Pancreas (tissue), 10 donors: ENCODE measurements around the gene PDE10A. TPM values are rescaled to one million over a fixed set of nuclear protein-coding genes. Genes with fewer than 3 reads are reported as not detected.
"Not testable (repeated sequence)": the region's sequence is repeated elsewhere in the genome, so short reads cannot be mapped to it uniquely, and the experiment has no call there.

Source experiments
- ATAC-seq, 4 donors: fragments of 200-7000 bp; cut with Tn5 transposase; one replicate each; pipeline versions ENCODE4 v1.8.0 to v1.9.1; 2020; ENCODE audit warnings: mild to moderate bottlenecking in 4 of 4, moderate library complexity in 4 of 4
- DNase-seq, 6 donors: peaks; one replicate each; pipeline ENCODE4 v3.0.0-alpha.2; 2020
- FAIRE-seq: peaks from 2 replicates; lab custom pipeline; 2012; peaks lifted over from hg19 to GRCh38; lab: Jason Lieb, UNC
- H3K27ac ChIP-seq, 4 donors: fragments of 200-600 bp; sonication (generic); 1 replicate in 3 of 4; 2 replicates in 1 of 4; pipeline versions ENCODE4 v1.5.0 to v1.8.0; 2020
- H3K27me3 ChIP-seq, 4 donors: fragments of 200-600 bp; one replicate each; pipeline ENCODE4 v1.8.0; 2021
- H3K36me3 ChIP-seq, 3 donors: fragments of 200-600 bp; sonication (generic) in 1 of 3; one replicate each; pipeline versions ENCODE4 v1.5.0 to v1.8.0; 2020 to 2021
- H3K4me1 ChIP-seq, 3 donors: fragments of 200-600 bp; one replicate each; pipeline ENCODE4 v1.8.0; 2021
- H3K4me3 ChIP-seq, 4 donors: fragments of 200-600 bp; sonication (generic) in 2 of 4; one replicate each; pipeline versions ENCODE4 v1.5.0 to v1.8.0; 2020 to 2021
- H3K9me3 ChIP-seq, 4 donors: fragments of 200-600 bp; one replicate each; pipeline ENCODE4 v1.8.0; 2021
- WGBS, 2 donors: extraction: QIAGEN DNeasy Blood & Tissue Kit; methylation state at CpG; one replicate each; pipeline ENCODE4 v1.1.7; 2013; 5-methylcytosine and 5-hydroxymethylcytosine counted together
- intact Hi-C, 3 donors: fragments of 100-400 bp; cut with DNase I; formaldehyde crosslinking; loops; one replicate each; pipeline versions ENCODE4 v1.11.1 to v1.14.2; 2022
- polyA plus RNA-seq, 2 donors: library from polyadenylated mRNA; stranded (reverse); fragments of 200-250 nt; gene quantifications; one replicate each; pipeline ENCODE4 v1.2.3, GENCODE V29; 2013
- total RNA-seq, 6 donors: library from RNA; stranded (reverse); fragmentation: NEBNext Ultra II Directional in 4 of 6; extraction: Animal tissue kit (Norgen Biotek cat#: 25700) in 4 of 6; gene quantifications; one replicate each; pipeline versions ENCODE4 v1.2.1 to v1.2.4, GENCODE V29; 2021 to 2023
- TF ChIP-seq, protein P1 (sequence below), 4 donors: fragments of 200-600 bp; sonication (generic) in 3 of 4; IDR thresholded peaks; one replicate each; pipeline versions ENCODE4 v1.5.0 to v1.8.0; 2021; ENCODE audit warnings: antibody characterized with exemption in 4 of 4
- donor health status: healthy with polysubstance abuse.
- donor health status: DM: no; HTN: no; CAD: no; lungs with moderate emphysema.
- donor health status: DM: no; HTN: no; CAD: no.
- donor health status: control.
- donor health status: control.
- donor health status: Bipolar disorder and iron deficiency.
- donor health status: DM: yes; HTN: yes; CAD: no.
- donor health status: DM: no; HTN: no; CAD: no.
- donor health status: DM: no; HTN: no; CAD: no.
- donor health status: DM: yes; HTN: yes; CAD: no.

The PDE10A gene
- total and polyA plus RNA-seq, 8 donors: 0.83 to 5.7 (median 2.7) TPM

DNA sequence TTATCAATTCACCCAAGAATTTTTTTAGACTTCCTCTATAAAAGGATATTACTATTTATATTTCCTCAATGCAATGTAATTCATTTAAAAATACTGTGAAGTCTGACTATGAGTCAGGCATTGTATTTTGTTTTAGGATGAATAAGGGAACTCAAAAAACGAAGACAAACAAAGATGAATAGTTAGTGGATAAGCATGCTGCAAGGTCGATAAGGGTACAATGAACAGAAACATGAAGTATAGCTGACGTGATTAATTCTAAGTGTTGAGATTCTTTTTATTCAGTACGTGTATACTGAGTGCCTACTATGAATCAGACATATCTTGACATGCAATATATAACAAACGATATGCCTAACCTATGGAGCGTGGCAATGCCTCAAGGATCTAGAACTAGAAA is 105.4 kb downstream of the PDE10A start:
- Histone ChIP-seq H3K27ac (no peak overlapping the region), H3K36me3 (no peaks in the 10 kb centered on the region), H3K9me3 (no peaks in the 10 kb centered on the region), H3K4me1 (peaks cover 0 to 20% (median 7%) of the 10 kb centered on the region in 3 donors), H3K4me3 (no peak overlapping the region), H3K27me3 (no peaks in the 10 kb centered on the region)
- intact Hi-C loops: no loop called here
- WGBS, 2 donors: 70 to 81% methylated on average over 6 of the region's 6 CpGs
- FAIRE-seq: no peak
- TF ChIP-seq, protein P1, sequence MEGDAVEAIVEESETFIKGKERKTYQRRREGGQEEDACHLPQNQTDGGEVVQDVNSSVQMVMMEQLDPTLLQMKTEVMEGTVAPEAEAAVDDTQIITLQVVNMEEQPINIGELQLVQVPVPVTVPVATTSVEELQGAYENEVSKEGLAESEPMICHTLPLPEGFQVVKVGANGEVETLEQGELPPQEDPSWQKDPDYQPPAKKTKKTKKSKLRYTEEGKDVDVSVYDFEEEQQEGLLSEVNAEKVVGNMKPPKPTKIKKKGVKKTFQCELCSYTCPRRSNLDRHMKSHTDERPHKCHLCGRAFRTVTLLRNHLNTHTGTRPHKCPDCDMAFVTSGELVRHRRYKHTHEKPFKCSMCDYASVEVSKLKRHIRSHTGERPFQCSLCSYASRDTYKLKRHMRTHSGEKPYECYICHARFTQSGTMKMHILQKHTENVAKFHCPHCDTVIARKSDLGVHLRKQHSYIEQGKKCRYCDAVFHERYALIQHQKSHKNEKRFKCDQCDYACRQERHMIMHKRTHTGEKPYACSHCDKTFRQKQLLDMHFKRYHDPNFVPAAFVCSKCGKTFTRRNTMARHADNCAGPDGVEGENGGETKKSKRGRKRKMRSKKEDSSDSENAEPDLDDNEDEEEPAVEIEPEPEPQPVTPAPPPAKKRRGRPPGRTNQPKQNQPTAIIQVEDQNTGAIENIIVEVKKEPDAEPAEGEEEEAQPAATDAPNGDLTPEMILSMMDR (IDR thresholded peaks at IDR 0.05): no peak
- no peak for DNase-seq
- ATAC-seq: no peak

DNA sequence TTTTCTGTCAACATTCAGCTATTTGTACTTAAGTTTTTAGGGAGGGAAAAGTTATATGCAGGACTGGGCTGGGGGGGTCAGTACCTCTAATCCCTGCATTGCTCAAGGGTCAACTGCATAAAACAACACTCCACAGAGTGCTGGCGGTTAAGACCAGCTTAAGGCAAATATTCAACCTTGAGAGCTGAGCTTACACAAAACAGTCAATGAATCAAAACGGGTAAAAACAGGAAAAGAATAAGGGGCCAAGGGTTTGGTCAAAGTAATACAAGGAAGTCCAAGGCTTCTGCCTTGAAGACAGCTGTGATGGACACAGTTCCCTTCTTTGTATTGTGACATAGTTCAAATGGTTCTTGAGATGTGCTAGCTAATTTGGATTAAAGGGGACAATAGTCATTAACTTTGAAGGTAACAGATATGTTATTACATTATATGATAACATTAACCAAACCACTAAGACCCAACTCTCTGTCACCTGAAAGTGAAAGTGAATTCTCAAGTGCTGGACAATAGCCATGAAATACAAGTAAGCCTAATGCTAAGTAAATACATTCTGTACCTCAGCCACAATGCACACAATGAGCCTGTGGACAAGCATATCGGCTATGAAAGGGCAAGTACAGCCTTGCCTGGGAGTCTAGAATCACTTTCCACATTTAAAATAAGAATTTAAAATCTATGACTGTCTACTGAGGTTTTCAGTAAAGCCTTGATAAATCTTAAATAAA is 106.8 kb downstream of the PDE10A start:
- TF ChIP-seq, protein P1 (IDR thresholded peaks at IDR 0.05): no peak
- intact Hi-C loops: no loop called here
- ATAC-seq (peak; percentile 69 to 89 (median 82)), DNase-seq (peak in 3 of 6 donors; percentile 18 to 51 (median 19)), FAIRE-seq (no peak)
- 32 to 38% methylated on average over 3 of the region's 3 CpGs for WGBS, 2 donors
- H3K9me3 ChIP-seq: no peaks in the 10 kb centered on the region
- peaks cover 0 to 29% (median 21%) of the 10 kb centered on the region in 3 donors for H3K4me1 ChIP-seq
- no peaks in the 10 kb centered on the region for H3K36me3 ChIP-seq
- H3K27me3 ChIP-seq: no peaks in the 10 kb centered on the region
- peak overlapping the region in 2 of 4 donors; percentile 1 to 51 for H3K27ac ChIP-seq
- peak overlapping the region in 1 of 4 donors; percentile 6 for H3K4me3 ChIP-seq

DNA sequence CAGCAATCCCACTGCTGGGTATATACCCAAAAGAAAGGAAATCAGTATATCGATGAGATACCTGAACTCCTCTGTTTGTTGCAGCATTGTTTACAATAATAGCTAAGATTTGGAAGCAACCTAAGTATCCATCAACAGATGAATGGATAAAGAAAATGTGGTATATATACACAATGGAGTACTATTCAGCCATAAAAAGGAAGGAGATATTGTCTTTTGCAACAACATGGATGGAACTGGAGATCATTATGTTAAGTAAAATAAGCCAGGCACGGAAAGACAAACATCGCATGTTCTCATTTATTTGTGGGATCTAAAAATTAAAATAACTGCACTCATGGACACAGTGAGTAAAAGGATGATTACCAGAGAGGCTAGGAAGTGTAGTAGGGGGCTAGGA is 108.4 kb downstream of the PDE10A start:
- peaks cover 0 to 29% (median 21%) of the 10 kb centered on the region in 3 donors for H3K4me1 ChIP-seq
- H3K4me3 ChIP-seq, H3K36me3 ChIP-seq, ATAC-seq, H3K9me3 ChIP-seq, FAIRE-seq, intact Hi-C loops, H3K27me3 ChIP-seq, H3K27ac ChIP-seq, DNase-seq: not testable (repeated sequence)
- 90 to 95% methylated on average over 3 of the region's 3 CpGs for WGBS, 2 donors

DNA sequence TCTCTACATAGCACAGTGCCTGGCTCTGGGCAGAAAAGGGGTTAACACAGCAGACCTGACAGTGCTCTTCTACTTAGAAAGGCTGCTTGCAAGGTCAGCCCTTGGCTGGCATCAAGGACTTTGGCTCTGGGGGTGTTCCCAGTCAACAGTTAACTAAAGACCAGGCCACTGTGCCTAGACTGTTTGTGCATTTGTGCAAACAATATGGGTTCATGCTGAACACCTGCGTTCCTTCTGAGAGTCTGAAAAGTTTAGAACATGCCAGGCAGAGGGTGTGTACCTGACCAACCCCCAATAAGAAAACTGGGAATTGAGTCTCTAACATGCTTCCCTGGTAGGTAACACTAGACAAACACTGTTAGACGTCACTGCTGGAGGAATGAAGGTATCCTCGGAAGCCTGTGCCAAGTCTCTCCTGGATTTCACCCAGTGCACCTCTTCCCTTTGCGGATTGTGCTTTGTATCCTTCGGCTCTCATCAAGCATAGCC is 110.7 kb downstream of the PDE10A start:
- intact Hi-C loops: no loop called here
- Histone ChIP-seq H3K4me3 (no peak overlapping the region), H3K27me3 (no peaks in the 10 kb centered on the region), H3K36me3 (no peaks in the 10 kb centered on the region), H3K27ac (peak overlapping the region in 1 of 4 donors; percentile 41), H3K4me1 (peaks cover 0 to 26% (median 21%) of the 10 kb centered on the region in 3 donors), H3K9me3 (no peaks in the 10 kb centered on the region)
- peak in 5 of 6 donors; percentile 24 to 66 (median 36) for DNase-seq
- ATAC-seq: peak; percentile 70 to 89 (median 78)
- TF ChIP-seq, protein P1 (IDR thresholded peaks at IDR 0.05): no peak
- FAIRE-seq: no peak
- 16 to 24% methylated on average over 5 of the region's 5 CpGs for WGBS, 2 donors

DNA sequence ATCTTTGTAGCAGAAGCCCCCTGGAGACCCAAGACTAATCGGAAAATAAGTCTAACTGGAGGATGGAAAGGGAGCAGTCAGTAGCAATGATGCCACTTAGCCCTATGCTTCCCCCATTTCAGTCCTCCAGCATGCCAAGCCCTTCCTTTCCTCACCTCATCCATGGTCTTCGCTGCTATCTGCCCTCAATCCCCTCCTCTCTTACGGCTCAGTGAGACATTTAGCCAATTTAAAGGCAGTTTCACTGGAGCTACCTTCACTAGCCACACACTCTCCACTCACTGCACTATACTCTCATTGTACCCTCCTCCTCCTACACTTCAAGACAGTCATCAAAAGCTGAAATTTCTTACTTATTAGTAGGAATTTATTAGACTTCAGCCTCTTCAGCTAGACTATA is 111.2 kb downstream of the PDE10A start:
- intact Hi-C loops: no loop called here
- no peak for FAIRE-seq
- Histone ChIP-seq H3K4me3 (no peak overlapping the region), H3K4me1 (peaks cover 0 to 22% (median 19%) of the 10 kb centered on the region in 3 donors), H3K36me3 (no peaks in the 10 kb centered on the region), H3K9me3 (no peaks in the 10 kb centered on the region), H3K27ac (peak overlapping the region in 1 of 4 donors; percentile 41), H3K27me3 (no peaks in the 10 kb centered on the region)
- peak in 1 of 4 donors; percentile 11 for ATAC-seq
- WGBS, 2 donors: 64 to 67% methylated on average over 3 of the region's 3 CpGs
- TF ChIP-seq, protein P1 (IDR thresholded peaks at IDR 0.05): no peak
- DNase-seq: no peak
